NCI-H1436 (cell line): ENCODE data around the gene ELAC2.
"Not testable (repeated sequence)": the region's sequence is repeated elsewhere in the genome, so short reads cannot be mapped to it uniquely, and the experiment has no call there.

Experiments
- DNase-seq: peaks from one replicate; lab custom pipeline; 2025; lab: John Stamatoyannopoulos, UW

ELAC2 gene

DNA sequence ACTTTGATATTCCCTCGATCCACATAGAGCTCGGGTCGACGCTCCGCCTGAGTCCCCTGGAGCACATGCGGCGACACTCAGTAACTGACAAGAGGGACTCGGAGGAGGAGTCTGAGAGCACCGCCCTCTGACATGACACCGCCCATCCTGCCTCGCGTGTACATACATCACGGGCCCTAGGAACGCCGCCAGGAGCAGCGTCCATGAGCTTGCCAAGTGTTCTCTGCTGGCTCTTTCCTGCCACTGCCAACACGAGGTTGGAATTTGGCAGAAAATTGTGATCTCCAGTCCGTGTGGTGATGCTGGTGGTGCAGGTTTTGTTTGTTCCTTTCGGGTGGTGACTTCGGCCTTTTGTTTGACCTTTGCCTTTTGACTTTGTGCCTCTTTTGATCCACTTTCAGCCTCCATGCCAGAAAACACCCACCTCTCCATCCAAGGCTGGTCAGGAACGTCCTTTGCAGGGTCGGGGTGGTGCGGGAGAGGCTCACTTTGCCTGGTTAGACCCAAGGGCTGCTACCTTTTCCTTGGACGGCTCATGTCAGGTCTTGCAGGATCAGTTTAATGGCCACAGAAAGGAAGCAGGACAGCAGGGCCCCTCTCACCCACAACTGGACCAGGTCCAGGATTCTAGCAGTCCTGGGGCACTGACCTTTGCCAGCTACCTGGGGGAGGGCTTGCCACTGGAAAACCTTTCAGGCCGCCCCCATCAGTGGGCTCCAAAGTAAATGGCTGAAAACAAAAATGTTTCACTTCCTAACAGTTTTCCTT is 27.6 kb downstream of the ELAC2 start:
- no peak for DNase-seq

DNA sequence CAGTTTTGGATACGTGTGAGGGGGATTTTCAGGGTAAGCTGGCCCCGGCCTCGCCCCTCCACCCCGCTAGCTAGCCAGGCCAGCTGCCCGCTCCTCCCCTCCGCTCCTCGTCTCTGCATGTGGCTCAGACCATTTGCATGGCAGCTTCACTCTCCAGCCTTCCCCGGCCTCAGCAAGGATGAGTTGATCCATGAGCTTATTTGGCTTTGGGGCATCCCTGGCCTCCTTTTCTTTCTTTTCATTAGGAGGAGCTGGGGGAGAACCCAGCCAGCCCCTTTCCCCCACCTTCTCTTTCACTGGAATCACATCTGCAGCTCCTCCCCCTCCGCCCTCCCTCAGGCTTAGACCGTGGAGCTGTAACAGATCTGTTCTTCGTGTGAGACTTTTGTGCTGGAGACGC is 30.7 kb downstream of the ELAC2 start:
- no peak for DNase-seq

- DNase-seq = no peak
Observed at GRCh38 chr17:12985431-12986293, 32.2 kb downstream of the ELAC2 start.

DNA sequence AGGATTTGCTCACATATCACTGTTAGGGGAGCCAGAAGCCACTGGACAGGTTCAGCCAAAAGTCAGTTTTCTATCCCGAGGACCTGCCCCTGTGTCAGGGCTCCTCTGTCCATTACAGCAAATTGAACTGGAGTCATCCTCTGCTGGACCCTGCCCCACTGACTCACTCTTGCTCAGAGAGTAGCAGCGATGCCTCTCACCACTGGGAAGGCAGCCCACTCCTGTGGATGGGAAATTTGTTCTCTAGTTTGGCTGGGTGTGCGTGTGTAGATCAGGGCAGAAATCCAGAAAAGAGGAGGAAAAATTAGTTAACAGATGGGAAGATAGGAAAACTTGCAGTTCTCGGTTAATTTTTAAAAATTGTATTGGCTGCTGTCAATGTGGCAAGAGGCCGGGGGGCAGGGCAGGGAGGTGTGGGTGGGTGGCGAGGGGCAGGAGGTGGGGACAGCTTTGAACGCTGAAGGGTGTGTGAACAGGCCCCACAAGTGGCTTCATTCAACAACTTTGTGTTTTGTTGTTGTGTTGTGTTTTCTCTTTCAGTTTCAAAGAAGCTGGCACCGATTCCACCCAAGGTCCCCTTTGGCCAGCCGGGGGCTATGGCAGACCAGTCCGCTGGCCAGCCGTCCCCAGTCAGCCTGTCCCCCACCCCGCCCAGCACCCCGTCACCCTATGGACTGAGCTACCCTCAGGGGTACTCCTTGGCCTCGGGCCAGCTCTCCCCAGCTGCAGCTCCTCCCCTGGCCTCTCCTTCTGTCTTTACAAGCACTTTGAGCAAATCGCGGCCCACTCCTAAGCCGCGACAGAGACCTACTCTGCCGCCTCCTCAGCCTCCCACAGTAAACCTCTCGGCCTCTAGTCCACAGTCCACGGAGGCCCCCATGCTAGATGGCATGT is 33.6 kb downstream of the ELAC2 start:
- no peak for DNase-seq

DNA sequence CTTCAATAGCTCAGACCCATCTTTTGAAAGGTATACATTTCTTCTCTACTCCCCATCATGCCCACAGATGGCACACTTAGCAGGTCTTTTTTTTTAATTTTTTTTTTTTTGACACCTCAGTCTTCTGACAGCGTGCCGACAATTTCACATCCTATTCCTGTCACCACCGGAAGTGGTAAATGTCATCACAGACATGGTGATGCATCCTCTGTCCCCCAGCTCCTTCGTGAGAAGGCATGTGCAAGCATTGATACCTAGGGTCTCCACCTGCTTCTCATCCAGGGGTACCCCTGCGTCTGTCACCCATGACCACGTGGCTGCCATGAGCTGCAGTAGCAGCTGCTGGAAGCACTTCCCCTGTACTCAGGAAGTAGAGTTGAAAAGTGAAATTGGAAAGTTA is 35.6 kb downstream of the ELAC2 start:
- DNase-seq = no peak

DNA sequence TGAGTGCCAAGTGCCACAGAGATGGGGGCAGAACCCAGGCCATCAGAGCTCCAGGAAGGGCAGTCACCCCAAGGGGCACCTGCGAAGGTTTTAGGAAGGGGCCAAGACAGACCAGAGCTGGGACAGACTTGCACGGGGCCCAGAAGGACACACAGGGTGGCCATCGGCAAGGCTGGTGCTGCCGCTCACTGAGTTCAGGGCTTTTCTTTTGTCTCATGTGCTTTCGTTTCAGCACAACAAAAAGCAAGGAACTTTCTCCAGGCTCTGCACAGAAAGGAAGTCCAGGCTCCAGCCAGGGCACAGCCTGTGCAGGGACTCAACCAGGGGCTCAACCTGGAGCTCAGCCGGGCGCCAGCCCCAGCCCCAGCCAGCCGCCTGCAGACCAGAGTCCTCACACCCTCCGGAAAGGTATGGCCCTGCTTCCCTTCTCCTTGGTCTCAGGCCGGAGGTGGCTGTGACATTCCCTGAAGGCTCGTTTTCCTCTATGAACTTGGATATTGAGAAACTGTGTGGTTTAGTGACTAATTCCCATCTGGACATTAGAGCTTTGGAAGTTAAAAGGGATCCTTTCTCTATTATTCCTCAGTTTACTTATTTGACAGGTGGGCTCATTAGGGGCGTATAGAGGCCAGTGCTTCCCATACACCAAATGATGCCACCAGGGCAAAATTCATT is 37.9 kb downstream of the ELAC2 start:
- no peak for DNase-seq

- no peak for DNase-seq
Observed at GRCh38 chr17:12979246-12979645, 38.6 kb downstream of the ELAC2 start.

- not testable (repeated sequence) for DNase-seq
Observed at GRCh38 chr17:12978787-12979186, 39.0 kb downstream of the ELAC2 start.

DNA sequence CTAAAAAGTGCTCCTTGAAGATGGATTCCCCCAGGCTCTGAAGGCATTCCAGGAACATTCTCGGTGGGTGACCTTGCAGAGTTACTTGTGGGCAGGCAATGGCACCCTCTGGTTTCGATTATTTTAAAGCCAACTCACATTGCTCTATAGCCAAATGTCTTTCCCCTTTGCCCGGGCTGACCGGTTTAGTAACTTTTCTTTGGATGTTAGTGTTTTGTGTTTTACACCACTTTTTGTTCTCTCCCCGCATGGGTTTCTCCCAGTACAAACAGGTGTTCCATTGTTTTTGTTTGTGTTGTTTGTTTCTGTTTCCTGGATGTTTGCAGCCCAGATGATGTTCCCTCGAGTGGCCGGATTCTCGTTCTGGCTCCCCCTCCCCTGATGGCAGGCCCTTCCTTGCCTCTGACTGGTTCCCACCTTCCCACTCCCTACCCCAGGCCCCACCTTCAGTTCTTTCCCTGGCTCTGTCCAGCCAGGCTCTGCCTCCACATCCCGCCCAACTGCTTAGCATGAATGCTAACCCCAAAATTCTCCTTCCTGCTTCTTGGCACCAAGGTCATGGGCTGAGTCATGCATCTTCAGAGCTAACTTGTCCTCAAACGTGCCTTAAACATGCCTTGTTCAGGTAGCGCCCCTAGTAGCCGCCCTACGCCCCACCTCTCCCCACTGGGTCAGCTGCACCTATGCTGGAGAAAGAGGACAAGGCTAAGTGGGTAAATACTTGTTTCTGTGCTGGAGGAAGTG is 40.6 kb downstream of the ELAC2 start:
- DNase-seq = no peak

GRCh38 chr17:12974005-12974531 is 43.8 kb downstream of the ELAC2 start:
- no peak for DNase-seq

- no peak for DNase-seq
Observed at GRCh38 chr17:12973496-12974004, 44.3 kb downstream of the ELAC2 start.

GRCh38 chr17:12967962-12968361 is 49.9 kb downstream of the ELAC2 start:
- no peak for DNase-seq

DNA sequence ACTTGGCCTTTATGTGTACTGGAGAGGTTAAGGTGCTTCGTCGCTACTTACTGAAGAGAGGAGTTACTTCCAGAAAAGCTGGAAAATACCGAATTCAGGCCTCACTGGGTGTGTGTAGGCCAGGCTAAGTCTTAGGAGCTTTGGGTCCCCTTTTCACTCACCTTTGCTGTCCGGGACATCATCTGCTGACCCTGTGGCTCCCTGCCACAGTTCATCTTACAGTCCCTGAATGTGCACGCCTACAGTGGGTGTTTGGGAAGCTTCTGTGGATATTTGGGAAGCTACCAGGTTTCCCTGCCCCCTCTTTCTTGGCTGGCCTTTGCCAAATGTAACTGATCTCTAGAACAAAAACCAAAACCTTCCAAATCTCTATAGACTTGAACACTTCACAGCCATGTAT is 51.4 kb downstream of the ELAC2 start:
- no peak for DNase-seq

DNA sequence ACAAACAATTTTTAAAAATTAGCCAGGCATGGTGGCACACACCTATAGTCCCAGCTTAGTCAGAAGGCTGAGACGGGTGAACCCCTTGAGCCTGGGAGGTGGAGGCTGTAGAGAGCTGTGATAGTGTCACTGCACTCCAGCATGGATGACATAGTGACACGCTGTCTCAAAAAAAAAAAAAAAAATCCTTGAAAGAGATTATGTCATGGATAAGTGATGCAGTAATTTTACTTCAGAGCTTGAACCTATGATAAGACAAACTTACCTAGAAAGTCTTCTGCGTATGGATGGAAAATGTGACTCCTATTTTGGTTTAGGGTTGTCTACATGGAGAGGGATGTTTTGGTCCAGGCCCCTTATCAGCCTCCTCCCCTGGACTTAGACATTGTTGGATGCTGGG is 51.8 kb downstream of the ELAC2 start:
- DNase-seq = no peak

- DNase-seq = no peak
Observed at GRCh38 chr17:12964840-12965239, 53.0 kb downstream of the ELAC2 start.

DNA sequence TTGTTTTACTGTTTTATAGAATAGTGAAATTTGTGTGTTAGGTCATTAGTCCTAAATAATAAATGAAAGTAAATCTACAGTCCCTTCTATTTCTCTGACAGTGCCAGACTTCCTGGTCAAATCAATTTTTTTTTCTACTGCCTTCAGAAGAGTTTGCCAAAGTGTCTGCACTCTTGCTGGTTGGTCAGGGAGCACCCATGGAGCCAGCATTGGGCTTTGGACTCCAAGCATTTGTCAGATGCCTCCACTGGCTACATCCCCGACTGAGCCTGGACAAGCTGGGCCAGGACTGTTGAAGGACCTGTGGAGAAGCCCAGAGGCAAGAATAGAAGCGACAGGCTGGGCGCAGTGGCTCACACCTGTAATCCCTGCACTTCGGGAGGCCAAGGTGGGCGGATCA is 53.7 kb downstream of the ELAC2 start:
- no peak for DNase-seq

GRCh38 chr17:12963505-12963904 is 54.3 kb downstream of the ELAC2 start:
- DNase-seq = no peak

GRCh38 chr17:12961655-12962054 is 56.2 kb downstream of the ELAC2 start:
- DNase-seq = no peak

DNA sequence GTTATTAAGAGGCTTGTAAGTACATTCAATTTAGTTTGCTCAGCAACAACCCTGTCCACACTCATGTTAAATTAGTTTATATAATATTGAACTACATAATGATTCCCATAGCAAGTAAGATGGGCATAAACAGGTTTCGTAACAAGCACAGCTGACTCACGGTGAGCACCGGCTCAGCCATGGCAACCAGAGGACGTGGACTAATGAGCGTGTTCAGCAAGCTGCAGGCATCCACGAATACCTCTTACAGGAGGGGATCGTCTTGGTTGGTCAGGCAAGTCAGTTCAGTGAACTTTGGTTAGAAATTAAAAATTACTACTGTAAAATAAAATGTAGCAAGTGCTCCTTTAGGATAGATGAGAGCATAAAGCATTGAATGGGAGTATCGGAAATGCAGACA is 58.4 kb downstream of the ELAC2 start:
- no peak for DNase-seq

DNA sequence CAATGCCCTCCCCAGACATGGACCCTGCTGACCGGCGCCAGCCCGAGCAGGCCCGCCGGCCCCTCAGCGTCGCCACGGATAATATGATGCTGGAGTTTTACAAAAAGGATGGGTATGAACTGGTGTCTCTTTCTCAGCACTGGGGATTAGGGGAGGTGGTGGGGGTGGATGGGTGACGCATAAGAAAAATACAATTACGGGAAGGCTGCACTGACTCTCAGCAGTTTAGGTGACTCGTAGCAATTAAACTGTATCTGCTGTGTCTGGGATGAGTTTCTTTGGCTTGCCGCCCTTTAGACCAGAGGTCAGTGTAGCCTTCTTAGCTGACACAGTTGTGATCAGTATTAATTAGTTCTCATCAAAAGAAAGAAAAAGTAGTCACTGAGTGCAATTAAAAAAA is 59.0 kb downstream of the ELAC2 start:
- DNase-seq = no peak

GRCh38 chr17:12955521-12955920 is 62.3 kb downstream of the ELAC2 start:
- DNase-seq = no peak
